Spleen (tissue), 11 donors: ENCODE data around the gene PUS1. TPM values are rescaled to one million over a fixed set of nuclear protein-coding genes. Genes with fewer than 3 reads are reported as not detected.

Source experiments
- DNase-seq: peaks from one replicate; pipeline ENCODE4 v3.0.0-alpha.2; 2020
- H3K27ac ChIP-seq, 8 donors: fragments of 200-600 bp; sonication (generic) in 7 of 8; 1 replicate in 4 of 8; 2 replicates in 4 of 8; pipeline versions ENCODE4 v1.5.0 to v1.8.0; 2016 to 2021; ENCODE audit warnings: inconsistent platforms in 4 of 8, mild to moderate bottlenecking in 4 of 8, moderate library complexity in 1 of 8
- H3K27me3 ChIP-seq, 7 donors: fragments of 200-600 bp; sonication (generic) in 6 of 7; replicated peaks in 1 of 7; 1 replicate in 4 of 7; 2 replicates in 3 of 7; pipeline versions ENCODE4 v1.5.0 to v1.8.0; 2016 to 2021; ENCODE audit warnings: inconsistent platforms in 3 of 7, mild to moderate bottlenecking in 1 of 7
- H3K36me3 ChIP-seq, 6 donors: fragments of 200-600 bp; sonication (generic) in 5 of 6; 1 replicate in 4 of 6; 2 replicates in 2 of 6; pipeline versions ENCODE4 v1.5.0 to v1.8.0; 2016 to 2021; ENCODE audit warnings: inconsistent platforms in 2 of 6
- H3K4me1 ChIP-seq, 6 donors: fragments of 200-600 bp; sonication (generic) in 5 of 6; 1 replicate in 3 of 6; 2 replicates in 3 of 6; pipeline versions ENCODE4 v1.5.0 to v1.8.0; 2016 to 2021; ENCODE audit warnings: inconsistent platforms in 3 of 6
- H3K4me3 ChIP-seq, 8 donors: fragments of 200-600 bp; sonication (generic) in 7 of 8; 1 replicate in 4 of 8; 2 replicates in 4 of 8; pipeline versions ENCODE4 v1.5.0 to v1.8.0; 2016 to 2021; ENCODE audit warnings: inconsistent platforms in 4 of 8, mild to moderate bottlenecking in 4 of 8, moderate library complexity in 2 of 8
- H3K9me3 ChIP-seq, 8 donors: fragments of 200-600 bp; sonication (generic) in 7 of 8; 1 replicate in 4 of 8; 2 replicates in 4 of 8; pipeline versions ENCODE4 v1.5.0 to v1.8.0; 2016 to 2021; ENCODE audit warnings: inconsistent platforms in 4 of 8
- CTCF ChIP-seq, 11 experiments: fragments of 200-600 bp in 7 of 11; fragments of 450-650 bp in 4 of 11; sonication (generic) in 4 of 11; IDR thresholded peaks in 8 of 11; conservative IDR thresholded peaks in 3 of 11; 1 replicate in 7 of 11; 2 replicates in 4 of 11; pipeline versions ENCODE4 v1.4.0 to v1.8.0; 2016 to 2021; ENCODE audit warnings: antibody characterized with exemption in 11 of 11, inconsistent platforms in 4 of 11, mild to moderate bottlenecking in 1 of 11
- POLR2A ChIP-seq, 3 donors: fragments of 450-650 bp; IDR thresholded peaks; one replicate each; pipeline ENCODE4 v1.5.1; 2017; ENCODE audit warnings: antibody characterized with exemption in 3 of 3, mild to moderate bottlenecking in 1 of 3
- POLR2AphosphoS5 ChIP-seq, 3 donors: sonication (generic); formaldehyde crosslinking; IDR thresholded peaks; one replicate each; pipeline ENCODE4 v1.5.1; 2017; ENCODE audit warnings: antibody characterized with exemption in 3 of 3
- WGBS, 5 donors: extraction: QIAGEN DNeasy Blood & Tissue Kit in 3 of 5; methylation state at CpG; one replicate each; pipeline versions ENCODE4 v1.1.5 to v1.1.7; 2013 to 2018; 5-methylcytosine and 5-hydroxymethylcytosine counted together
- intact Hi-C: fragments of 100-400 bp; cut with DNase I; formaldehyde crosslinking; loops from one replicate; pipeline ENCODE4 v1.15.0; 2023; ENCODE audit warnings: low total_unique reads
- polyA plus RNA-seq, 3 donors: library from polyadenylated mRNA; stranded (reverse); fragments of 200-250 nt; gene quantifications; one replicate each; pipeline ENCODE4 v1.2.1, GENCODE V29; 2013
- small RNA-seq, 4 donors: library from RNA; depleted of rRNA; stranded (forward); fragments of <200 nt; gene quantifications; one replicate each; pipeline ENCODE3, GENCODE V24; 2016
- total RNA-seq, 7 donors: library from RNA; depleted of rRNA in 3 of 7; stranded (reverse); fragments of >200 nt in 3 of 7; fragmentation: NEBNext Ultra II Directional in 4 of 7; extraction: Animal tissue kit (Norgen Biotek cat#: 25700) in 4 of 7; gene quantifications; one replicate each; pipeline versions ENCODE4 v1.1.0 to v1.2.1, GENCODE V29; 2016 to 2021
- donor health status: healthy with polysubstance abuse.
- donor health status: DM: no; HTN: no; CAD: no; lungs with moderate emphysema.
- donor health status: DM: no; HTN: no; CAD: no.
- donor health status: Bipolar disorder and iron deficiency.
- donor health status: healthy.
- donor health status: DM: no; HTN: no; CAD: no.
- donor health status: DM: yes; HTN: yes; CAD: no.

The PUS1 gene
- total and polyA plus RNA-seq, 10 donors, result 16.0 to 46.5 (median 30.0) TPM

- Histone ChIP-seq H3K4me3 (no peak overlapping the region), H3K4me1 (no peaks in the 10 kb centered on the region), H3K36me3 (peaks cover 0 to 97% (median 66%) of the 10 kb centered on the region in 6 donors), H3K9me3 (no peaks in the 10 kb centered on the region), H3K27ac (no peak overlapping the region), H3K27me3 (no peaks in the 10 kb centered on the region)
- TF ChIP-seq POLR2AphosphoS5 (IDR thresholded peaks at IDR 0.05) (no peak), CTCF (IDR thresholded peaks at IDR 0.05 in 8 of 11, conservative IDR thresholded peaks at IDR 0.05 in 3 of 11) (no peak), POLR2A (IDR thresholded peaks at IDR 0.05) (no peak)
- intact Hi-C loops, result no loop called here
- WGBS, 5 donors, result 67 to 79% (median 67%) methylated on average over 4 of the region's 4 CpGs
- DNase-seq, result no peak
These were observed 65.5 kb downstream of the PUS1 start for GRCh38 chr12:131994589-131994988.

Small RNAs within 50 kb of the gene (small RNA-seq; reads per million reads assigned to genes)
- 0 reads per million in 4 donors for gene AC131009.3

Other genes with a start within 250 kb of the PUS1 start
- 10 to 100 TPM; 50.4 to 74.4 (median 68.6) TPM for gene SFSWAP, start 218.2 kb upstream of the PUS1 start, total RNA-seq
- gene SFSWAP, start 218.2 kb upstream of the PUS1 start, polyA plus RNA-seq, result 10 to 100 TPM; 19.5 to 33.7 (median 28.8) TPM
- gene MMP17, start 100.9 kb upstream of the PUS1 start, total RNA-seq, result 1 to 10 TPM; 1.4 to 4.7 (median 3.2) TPM
- 1 to 10 TPM; 2.7 to 8.4 (median 4.3) TPM for gene MMP17, start 100.9 kb upstream of the PUS1 start, polyA plus RNA-seq
- gene ULK1, start 34.7 kb upstream of the PUS1 start, total RNA-seq, result 10 to 100 TPM; 30.2 to 60.7 (median 55.0) TPM
- 10 to 100 TPM in 2 of 3 donors, 1 to 10 TPM in 1; 9.9 to 35.1 (median 25.3) TPM for gene ULK1, start 34.7 kb upstream of the PUS1 start, polyA plus RNA-seq
- gene EP400, start 20.7 kb downstream of the PUS1 start, total RNA-seq, result 10 to 100 TPM; 41.1 to 70.2 (median 48.3) TPM
- gene EP400, start 20.7 kb downstream of the PUS1 start, polyA plus RNA-seq, result 10 to 100 TPM; 11.8 to 20.8 (median 17.5) TPM
- gene DDX51, start 215.0 kb downstream of the PUS1 start, total RNA-seq, result 10 to 100 TPM; 17.8 to 31.6 (median 19.4) TPM
- gene DDX51, start 215.0 kb downstream of the PUS1 start, polyA plus RNA-seq, result 10 to 100 TPM; 16.9 to 36.0 (median 19.5) TPM
- gene NOC4L, start 215.2 kb downstream of the PUS1 start, total RNA-seq, result 10 to 100 TPM in 6 of 7 donors, 1 to 10 TPM in 1; 8.3 to 18.7 (median 14.6) TPM
- gene NOC4L, start 215.2 kb downstream of the PUS1 start, polyA plus RNA-seq, result 10 to 100 TPM; 25.2 to 38.6 (median 33.1) TPM